ENCODE measurements around the gene AKAP10.

The AKAP10 gene

DNA sequence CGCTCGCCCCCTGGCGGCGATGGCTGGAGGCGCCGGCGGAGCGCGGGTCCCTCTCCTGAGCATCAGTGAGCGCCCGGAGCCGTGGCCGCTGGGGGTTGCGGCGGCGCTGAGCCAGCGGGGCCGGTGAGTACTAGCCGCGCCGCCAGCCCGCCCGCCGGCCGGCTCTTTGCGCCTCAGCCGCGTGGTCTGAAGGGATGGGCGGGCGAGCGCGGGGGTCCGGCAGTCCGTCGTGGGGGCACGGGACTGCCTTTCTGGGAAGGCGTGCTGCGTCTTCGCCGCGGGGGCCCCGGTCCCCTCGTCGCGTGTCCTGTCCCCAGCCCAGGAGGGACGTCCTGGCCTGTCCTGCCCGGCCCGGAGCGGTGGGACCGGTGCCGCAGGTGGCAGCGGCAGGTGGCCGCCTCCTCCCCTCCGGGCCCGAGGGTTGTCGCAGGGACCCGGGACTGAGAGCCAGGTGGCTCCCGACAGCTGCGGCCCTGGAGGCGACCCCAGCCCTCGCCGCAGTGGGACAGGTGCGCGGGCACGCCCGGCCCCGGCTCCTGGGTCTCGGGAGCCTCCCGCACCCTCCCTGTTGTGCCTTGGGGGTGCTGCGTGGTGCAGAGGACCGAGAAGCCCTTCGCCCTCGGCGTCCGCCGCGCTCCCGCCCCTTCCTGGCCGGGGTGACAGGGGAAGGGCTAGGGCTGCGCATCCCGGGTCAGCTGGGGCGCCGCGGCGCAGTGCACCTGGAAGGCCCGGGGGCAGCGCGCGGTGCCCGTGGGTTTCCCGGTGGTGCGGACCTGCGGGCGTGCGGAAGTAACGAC lies 31.9 kb upstream of the AKAP10 start, which contains the start of gene SPECC1 (continued):
- TF ChIP-seq ZNF549 (tag by site-specific recombination; IDR thresholded peaks at IDR 0.05) = no peak
- peak; percentile 56; the same call in 1 of the 2 replicates for TF ChIP-seq ZNF184 (tag by site-specific recombination; IDR thresholded peaks at IDR 0.05)
- TF ChIP-seq, protein P1, sequence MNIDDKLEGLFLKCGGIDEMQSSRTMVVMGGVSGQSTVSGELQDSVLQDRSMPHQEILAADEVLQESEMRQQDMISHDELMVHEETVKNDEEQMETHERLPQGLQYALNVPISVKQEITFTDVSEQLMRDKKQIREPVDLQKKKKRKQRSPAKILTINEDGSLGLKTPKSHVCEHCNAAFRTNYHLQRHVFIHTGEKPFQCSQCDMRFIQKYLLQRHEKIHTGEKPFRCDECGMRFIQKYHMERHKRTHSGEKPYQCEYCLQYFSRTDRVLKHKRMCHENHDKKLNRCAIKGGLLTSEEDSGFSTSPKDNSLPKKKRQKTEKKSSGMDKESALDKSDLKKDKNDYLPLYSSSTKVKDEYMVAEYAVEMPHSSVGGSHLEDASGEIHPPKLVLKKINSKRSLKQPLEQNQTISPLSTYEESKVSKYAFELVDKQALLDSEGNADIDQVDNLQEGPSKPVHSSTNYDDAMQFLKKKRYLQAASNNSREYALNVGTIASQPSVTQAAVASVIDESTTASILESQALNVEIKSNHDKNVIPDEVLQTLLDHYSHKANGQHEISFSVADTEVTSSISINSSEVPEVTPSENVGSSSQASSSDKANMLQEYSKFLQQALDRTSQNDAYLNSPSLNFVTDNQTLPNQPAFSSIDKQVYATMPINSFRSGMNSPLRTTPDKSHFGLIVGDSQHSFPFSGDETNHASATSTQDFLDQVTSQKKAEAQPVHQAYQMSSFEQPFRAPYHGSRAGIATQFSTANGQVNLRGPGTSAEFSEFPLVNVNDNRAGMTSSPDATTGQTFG (tag by site-specific recombination; IDR thresholded peaks at IDR 0.05; ENCODE audit: borderline replicate concordance) = no peak
- no peak for TF ChIP-seq PRDM1 (tag by site-specific recombination; IDR thresholded peaks at IDR 0.05)
- no peak for TF ChIP-seq RBAK (tag by site-specific recombination; IDR thresholded peaks at IDR 0.05)
- TF ChIP-seq TCF7L2 (IDR thresholded peaks at IDR 0.05; ENCODE audit: borderline replicate concordance, low read depth, low read length) = no peak
- peak; percentile 86 for TF ChIP-seq ZBTB8A (tag by site-specific recombination; IDR thresholded peaks at IDR 0.05)
- no peak for TF ChIP-seq ZNF132 (tag by site-specific recombination; IDR thresholded peaks at IDR 0.05; ENCODE audit: borderline replicate concordance)
- TF ChIP-seq ZNF660 (tag by site-specific recombination; IDR thresholded peaks at IDR 0.05) = peak; percentile 87
- peak; percentile 75; the same call in 1 of the 2 replicates for TF ChIP-seq ZNF121 (tag by site-specific recombination; IDR thresholded peaks at IDR 0.05)
- TF ChIP-seq ZNF792 (tag by site-specific recombination; IDR thresholded peaks at IDR 0.05) = no peak
- TF ChIP-seq FEZF1 (tag by site-specific recombination; IDR thresholded peaks at IDR 0.05) = no peak
- TF ChIP-seq ZNF274 (IDR thresholded peaks at IDR 0.05; ENCODE audit: low read length) = no peak
- no peak for TF ChIP-seq ZNF274 (tag by site-specific recombination; IDR thresholded peaks at IDR 0.05; ENCODE audit: borderline replicate concordance)
- no peak for TF ChIP-seq ZBTB17 (tag by site-specific recombination; IDR thresholded peaks at IDR 0.05)
- no peak for TF ChIP-seq ZNF48 (tag by site-specific recombination; IDR thresholded peaks at IDR 0.05)
- TF ChIP-seq YY1 (tag by site-specific recombination; IDR thresholded peaks at IDR 0.05) = no peak; the same call in 1 of the 2 replicates
- peak; percentile 53 for TF ChIP-seq SP2 (tag by site-specific recombination; IDR thresholded peaks at IDR 0.05)
- TF ChIP-seq KLF8 (tag by site-specific recombination; IDR thresholded peaks at IDR 0.05) = peak; percentile 40; the same call in 1 of the 2 replicates
- TF ChIP-seq ZNF138 (tag by site-specific recombination; IDR thresholded peaks at IDR 0.05; ENCODE audit: borderline replicate concordance) = no peak
- TF ChIP-seq ZNF426 (tag by site-specific recombination; IDR thresholded peaks at IDR 0.05) = no peak
- no peak for TF ChIP-seq ZNF747 (tag by site-specific recombination; IDR thresholded peaks at IDR 0.05)
- no peak for TF ChIP-seq ZNF623 (tag by site-specific recombination; IDR thresholded peaks at IDR 0.05)
- TF ChIP-seq, protein P2, sequence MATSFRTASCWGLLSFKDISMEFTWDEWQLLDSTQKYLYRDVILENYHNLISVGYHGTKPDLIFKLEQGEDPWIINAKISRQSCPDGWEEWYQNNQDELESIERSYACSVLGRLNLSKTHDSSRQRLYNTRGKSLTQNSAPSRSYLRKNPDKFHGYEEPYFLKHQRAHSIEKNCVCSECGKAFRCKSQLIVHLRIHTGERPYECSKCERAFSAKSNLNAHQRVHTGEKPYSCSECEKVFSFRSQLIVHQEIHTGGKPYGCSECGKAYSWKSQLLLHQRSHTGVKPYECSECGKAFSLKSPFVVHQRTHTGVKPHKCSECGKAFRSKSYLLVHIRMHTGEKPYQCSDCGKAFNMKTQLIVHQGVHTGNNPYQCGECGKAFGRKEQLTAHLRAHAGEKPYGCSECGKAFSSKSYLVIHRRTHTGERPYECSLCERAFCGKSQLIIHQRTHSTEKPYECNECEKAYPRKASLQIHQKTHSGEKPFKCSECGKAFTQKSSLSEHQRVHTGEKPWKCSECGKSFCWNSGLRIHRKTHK (tag by site-specific recombination; IDR thresholded peaks at IDR 0.05) = no peak
- peak; percentile 44; the same call in 1 of the 2 replicates for TF ChIP-seq IKZF3 (tag by site-specific recombination; IDR thresholded peaks at IDR 0.05)
- TF ChIP-seq, protein P3, sequence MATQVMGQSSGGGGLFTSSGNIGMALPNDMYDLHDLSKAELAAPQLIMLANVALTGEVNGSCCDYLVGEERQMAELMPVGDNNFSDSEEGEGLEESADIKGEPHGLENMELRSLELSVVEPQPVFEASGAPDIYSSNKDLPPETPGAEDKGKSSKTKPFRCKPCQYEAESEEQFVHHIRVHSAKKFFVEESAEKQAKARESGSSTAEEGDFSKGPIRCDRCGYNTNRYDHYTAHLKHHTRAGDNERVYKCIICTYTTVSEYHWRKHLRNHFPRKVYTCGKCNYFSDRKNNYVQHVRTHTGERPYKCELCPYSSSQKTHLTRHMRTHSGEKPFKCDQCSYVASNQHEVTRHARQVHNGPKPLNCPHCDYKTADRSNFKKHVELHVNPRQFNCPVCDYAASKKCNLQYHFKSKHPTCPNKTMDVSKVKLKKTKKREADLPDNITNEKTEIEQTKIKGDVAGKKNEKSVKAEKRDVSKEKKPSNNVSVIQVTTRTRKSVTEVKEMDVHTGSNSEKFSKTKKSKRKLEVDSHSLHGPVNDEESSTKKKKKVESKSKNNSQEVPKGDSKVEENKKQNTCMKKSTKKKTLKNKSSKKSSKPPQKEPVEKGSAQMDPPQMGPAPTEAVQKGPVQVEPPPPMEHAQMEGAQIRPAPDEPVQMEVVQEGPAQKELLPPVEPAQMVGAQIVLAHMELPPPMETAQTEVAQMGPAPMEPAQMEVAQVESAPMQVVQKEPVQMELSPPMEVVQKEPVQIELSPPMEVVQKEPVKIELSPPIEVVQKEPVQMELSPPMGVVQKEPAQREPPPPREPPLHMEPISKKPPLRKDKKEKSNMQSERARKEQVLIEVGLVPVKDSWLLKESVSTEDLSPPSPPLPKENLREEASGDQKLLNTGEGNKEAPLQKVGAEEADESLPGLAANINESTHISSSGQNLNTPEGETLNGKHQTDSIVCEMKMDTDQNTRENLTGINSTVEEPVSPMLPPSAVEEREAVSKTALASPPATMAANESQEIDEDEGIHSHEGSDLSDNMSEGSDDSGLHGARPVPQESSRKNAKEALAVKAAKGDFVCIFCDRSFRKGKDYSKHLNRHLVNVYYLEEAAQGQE (tag by site-specific recombination; IDR thresholded peaks at IDR 0.05) = no peak
- TF ChIP-seq ZNF558 (tag by site-specific recombination; IDR thresholded peaks at IDR 0.05) = no peak
- TF ChIP-seq, protein P4, sequence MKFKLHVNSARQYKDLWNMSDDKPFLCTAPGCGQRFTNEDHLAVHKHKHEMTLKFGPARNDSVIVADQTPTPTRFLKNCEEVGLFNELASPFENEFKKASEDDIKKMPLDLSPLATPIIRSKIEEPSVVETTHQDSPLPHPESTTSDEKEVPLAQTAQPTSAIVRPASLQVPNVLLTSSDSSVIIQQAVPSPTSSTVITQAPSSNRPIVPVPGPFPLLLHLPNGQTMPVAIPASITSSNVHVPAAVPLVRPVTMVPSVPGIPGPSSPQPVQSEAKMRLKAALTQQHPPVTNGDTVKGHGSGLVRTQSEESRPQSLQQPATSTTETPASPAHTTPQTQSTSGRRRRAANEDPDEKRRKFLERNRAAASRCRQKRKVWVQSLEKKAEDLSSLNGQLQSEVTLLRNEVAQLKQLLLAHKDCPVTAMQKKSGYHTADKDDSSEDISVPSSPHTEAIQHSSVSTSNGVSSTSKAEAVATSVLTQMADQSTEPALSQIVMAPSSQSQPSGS (tag by site-specific recombination; IDR thresholded peaks at IDR 0.05; ENCODE audit: low read depth) = no peak
- no peak; the same call in 1 of the 2 replicates for TF ChIP-seq SP7 (tag by site-specific recombination; IDR thresholded peaks at IDR 0.05)
- TF ChIP-seq GLIS2 (tag by site-specific recombination; IDR thresholded peaks at IDR 0.05) = peak; percentile 99
- TF ChIP-seq, protein P5, sequence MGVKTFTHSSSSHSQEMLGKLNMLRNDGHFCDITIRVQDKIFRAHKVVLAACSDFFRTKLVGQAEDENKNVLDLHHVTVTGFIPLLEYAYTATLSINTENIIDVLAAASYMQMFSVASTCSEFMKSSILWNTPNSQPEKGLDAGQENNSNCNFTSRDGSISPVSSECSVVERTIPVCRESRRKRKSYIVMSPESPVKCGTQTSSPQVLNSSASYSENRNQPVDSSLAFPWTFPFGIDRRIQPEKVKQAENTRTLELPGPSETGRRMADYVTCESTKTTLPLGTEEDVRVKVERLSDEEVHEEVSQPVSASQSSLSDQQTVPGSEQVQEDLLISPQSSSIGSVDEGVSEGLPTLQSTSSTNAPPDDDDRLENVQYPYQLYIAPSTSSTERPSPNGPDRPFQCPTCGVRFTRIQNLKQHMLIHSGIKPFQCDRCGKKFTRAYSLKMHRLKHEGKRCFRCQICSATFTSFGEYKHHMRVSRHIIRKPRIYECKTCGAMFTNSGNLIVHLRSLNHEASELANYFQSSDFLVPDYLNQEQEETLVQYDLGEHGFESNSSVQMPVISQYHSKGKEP (tag by site-specific recombination; IDR thresholded peaks at IDR 0.05) = peak; percentile 29; the same call in 1 of the 2 replicates

Measured in HEK293 (cell line).